Activated naive CD8-positive, alpha-beta T cell treated with anti-CD3 and anti-CD28 coated beads for 36 hours (primary cell): Measurements from ENCODE around the gene TRIM54. TPM values are rescaled to one million over a fixed set of nuclear protein-coding genes. Genes with fewer than 3 reads are reported as not detected.
A peak's percentile ranks its signal among the peaks of the same experiment; 100 is the strongest.
"Not testable (repeated sequence)": the region's sequence is repeated elsewhere in the genome, so short reads cannot be mapped to it uniquely, and the experiment has no call there.

Source experiments
- DNase-seq: peaks from one replicate; pipeline ENCODE4 v3.0.0; 2021
- H3K27ac Mint-ChIP-seq: one replicate; pipeline ENCODE4 v1.8.0; 2022; ENCODE audit warnings: mild to moderate bottlenecking, moderate library complexity, mixed read lengths
- H3K27me3 Mint-ChIP-seq: one replicate; pipeline ENCODE4 v1.8.0; 2022; ENCODE audit warnings: mild to moderate bottlenecking, mixed read lengths
- H3K36me3 Mint-ChIP-seq: one replicate; pipeline ENCODE4 v1.8.0; 2021; ENCODE audit warnings: mild to moderate bottlenecking, mixed read lengths
- H3K4me1 Mint-ChIP-seq: one replicate; pipeline ENCODE4 v1.8.0; 2021; ENCODE audit warnings: mixed read lengths
- H3K4me3 Mint-ChIP-seq: one replicate; pipeline ENCODE4 v1.8.0; 2022; ENCODE audit warnings: mild to moderate bottlenecking, moderate library complexity, mixed read lengths
- H3K9me3 Mint-ChIP-seq: one replicate; pipeline ENCODE4 v1.8.0; 2022; ENCODE audit warnings: mixed read lengths
- total RNA-seq, 2 experiments: library from RNA; stranded (reverse); gene quantifications; one replicate each; pipeline ENCODE4 v1.2.3, GENCODE V29; 2021

The TRIM54 gene
- total RNA-seq, 2 experiments from 2014 or later, result 0.24 to 0.33 TPM

- Mint-ChIP-seq H3K27me3 (peaks cover 13% of the 10 kb centered on the region), H3K4me1 (no peaks in the 10 kb centered on the region), H3K4me3 (no peak overlapping the region), H3K9me3 (no peaks in the 10 kb centered on the region), H3K36me3 (no peaks in the 10 kb centered on the region), H3K27ac (no peak overlapping the region)
- no peak for DNase-seq
These were observed 6.4 kb downstream of the TRIM54 start for GRCh38 chr2:27288610-27289009.

DNA sequence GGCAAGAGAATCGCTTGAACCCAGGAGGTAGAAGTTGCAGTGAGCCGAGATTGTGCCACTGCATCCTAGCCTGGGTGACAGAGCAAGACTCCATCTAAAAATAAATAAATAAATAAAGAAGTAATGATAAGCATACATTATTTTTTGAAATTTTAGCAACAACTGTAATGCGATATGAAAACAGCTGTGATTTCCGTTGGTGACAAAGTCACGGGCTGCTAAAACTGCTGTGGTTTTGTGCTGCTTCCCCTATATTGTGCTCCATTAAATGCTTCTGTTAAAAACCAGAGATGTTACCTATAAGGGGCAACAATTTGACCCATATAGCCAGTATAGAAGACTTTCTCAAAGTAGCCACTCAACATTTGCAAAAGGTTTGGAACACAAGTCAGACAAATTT is 8.3 kb downstream of the TRIM54 start:
- no peaks in the 10 kb centered on the region for H3K36me3 Mint-ChIP-seq
- H3K4me1 Mint-ChIP-seq, result no peaks in the 10 kb centered on the region
- DNase-seq, result no peak
- no peak overlapping the region for H3K4me3 Mint-ChIP-seq
- H3K27ac Mint-ChIP-seq, result no peak overlapping the region
- peaks cover 13% of the 10 kb centered on the region for H3K27me3 Mint-ChIP-seq
- no peaks in the 10 kb centered on the region for H3K9me3 Mint-ChIP-seq

DNA sequence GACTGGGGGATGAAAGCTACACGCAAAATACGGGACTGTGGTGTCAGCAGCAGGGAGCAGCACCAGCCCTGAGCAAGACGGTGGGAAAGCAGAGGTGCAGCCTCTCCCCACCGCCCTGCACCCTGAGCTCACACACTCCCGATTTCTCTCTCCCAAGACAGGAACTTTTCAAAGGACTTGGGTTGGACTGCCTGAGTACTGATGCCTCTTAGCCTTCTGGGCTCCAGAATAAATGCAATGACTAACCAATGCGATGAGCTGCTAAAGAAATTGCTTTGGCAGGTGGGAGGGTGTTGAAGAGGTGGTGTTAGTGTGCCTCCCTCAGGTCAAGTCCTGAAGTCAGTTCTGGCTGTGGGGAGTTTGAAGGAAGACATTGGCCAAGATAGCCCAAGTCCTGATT is 9.6 kb downstream of the TRIM54 start:
- Mint-ChIP-seq H3K4me3 (no peak overlapping the region), H3K27ac (no peak overlapping the region), H3K36me3 (no peaks in the 10 kb centered on the region), H3K27me3 (peaks cover 13% of the 10 kb centered on the region), H3K4me1 (no peaks in the 10 kb centered on the region), H3K9me3 (no peaks in the 10 kb centered on the region)
- DNase-seq, result no peak

DNA sequence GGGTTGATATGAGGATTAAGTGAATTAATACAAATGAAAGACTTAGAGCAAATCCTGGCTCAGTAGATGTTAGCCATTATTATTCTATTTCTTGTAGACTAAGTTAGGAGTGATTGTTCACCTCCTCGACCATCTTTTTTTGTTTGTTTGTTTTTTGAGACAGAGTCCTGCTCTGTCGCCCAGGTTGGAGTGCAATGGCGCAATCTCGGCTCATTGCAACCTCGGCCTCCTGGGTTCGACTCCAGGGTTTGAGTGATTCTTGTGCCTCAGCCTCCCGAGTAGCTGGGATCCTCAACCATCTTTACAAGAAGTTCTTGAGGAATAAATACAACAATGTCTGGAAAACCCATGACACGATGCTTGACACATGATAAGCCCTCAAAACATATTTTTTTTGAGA is 12.7 kb downstream of the TRIM54 start:
- H3K9me3 Mint-ChIP-seq, result no peaks in the 10 kb centered on the region
- H3K4me1 Mint-ChIP-seq, result no peaks in the 10 kb centered on the region
- H3K4me3 Mint-ChIP-seq, result no peak overlapping the region
- no peak overlapping the region for H3K27ac Mint-ChIP-seq
- peaks cover 13% of the 10 kb centered on the region for H3K27me3 Mint-ChIP-seq
- DNase-seq, result no peak
- H3K36me3 Mint-ChIP-seq, result no peaks in the 10 kb centered on the region

- Mint-ChIP-seq H3K4me1 (no peaks in the 10 kb centered on the region), H3K27ac (no peak overlapping the region), H3K36me3 (no peaks in the 10 kb centered on the region), H3K4me3 (no peak overlapping the region), H3K27me3 (peaks cover 13% of the 10 kb centered on the region), H3K9me3 (no peaks in the 10 kb centered on the region)
- DNase-seq, result no peak
These were observed 14.3 kb downstream of the TRIM54 start for GRCh38 chr2:27296481-27296880.

DNA sequence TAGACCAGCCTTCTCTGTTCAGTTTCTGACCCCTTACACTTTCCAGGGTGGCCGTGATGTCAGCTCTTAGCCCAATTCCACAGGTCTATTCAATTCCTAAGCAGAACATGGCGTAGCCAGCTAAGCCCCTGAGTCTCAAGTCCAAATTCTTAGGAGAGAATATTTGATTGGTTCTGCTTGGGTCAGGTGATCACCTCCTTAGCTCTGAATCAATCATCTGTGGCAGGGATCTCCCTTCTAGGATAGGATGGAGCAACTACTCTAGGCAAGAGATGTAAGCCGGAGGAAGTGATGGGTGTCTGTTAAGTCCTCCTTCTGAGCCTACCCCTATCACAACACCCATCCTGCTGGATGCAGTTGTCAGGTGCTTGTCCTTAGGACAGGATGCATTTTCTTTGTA is 15.0 kb downstream of the TRIM54 start:
- no peak for DNase-seq
- H3K27ac Mint-ChIP-seq, result no peak overlapping the region
- H3K4me3 Mint-ChIP-seq, result no peak overlapping the region
- no peaks in the 10 kb centered on the region for H3K9me3 Mint-ChIP-seq
- H3K4me1 Mint-ChIP-seq, result no peaks in the 10 kb centered on the region
- no peaks in the 10 kb centered on the region for H3K36me3 Mint-ChIP-seq
- peaks cover 13% of the 10 kb centered on the region for H3K27me3 Mint-ChIP-seq

- H3K36me3 Mint-ChIP-seq, result no peaks in the 10 kb centered on the region
- no peak overlapping the region for H3K4me3 Mint-ChIP-seq
- H3K27ac Mint-ChIP-seq, result no peak overlapping the region
- peaks cover 3% of the 10 kb centered on the region for H3K27me3 Mint-ChIP-seq
- DNase-seq, result no peak
- H3K4me1 Mint-ChIP-seq, result peaks cover 6% of the 10 kb centered on the region
- H3K9me3 Mint-ChIP-seq, result no peaks in the 10 kb centered on the region
These were observed 16.3 kb downstream of the TRIM54 start for GRCh38 chr2:27298391-27299080.

GRCh38 chr2:27300606-27301005 is 18.4 kb downstream of the TRIM54 start:
- not testable (repeated sequence) for H3K9me3 Mint-ChIP-seq, H3K36me3 Mint-ChIP-seq, DNase-seq, H3K4me1 Mint-ChIP-seq, H3K4me3 Mint-ChIP-seq, H3K27ac Mint-ChIP-seq
- H3K27me3 Mint-ChIP-seq, result peaks cover 16% of the 10 kb centered on the region

- Mint-ChIP-seq H3K4me3 (peak overlapping the region; percentile 67), H3K4me1 (peaks cover 10% of the 10 kb centered on the region), H3K27ac (no peak overlapping the region), H3K36me3 (no peaks in the 10 kb centered on the region), H3K27me3 (peaks cover 22% of the 10 kb centered on the region), H3K9me3 (no peaks in the 10 kb centered on the region)
- DNase-seq, result peak; percentile 36
These were observed 21.1 kb downstream of the TRIM54 start for GRCh38 chr2:27303093-27304025.

DNA sequence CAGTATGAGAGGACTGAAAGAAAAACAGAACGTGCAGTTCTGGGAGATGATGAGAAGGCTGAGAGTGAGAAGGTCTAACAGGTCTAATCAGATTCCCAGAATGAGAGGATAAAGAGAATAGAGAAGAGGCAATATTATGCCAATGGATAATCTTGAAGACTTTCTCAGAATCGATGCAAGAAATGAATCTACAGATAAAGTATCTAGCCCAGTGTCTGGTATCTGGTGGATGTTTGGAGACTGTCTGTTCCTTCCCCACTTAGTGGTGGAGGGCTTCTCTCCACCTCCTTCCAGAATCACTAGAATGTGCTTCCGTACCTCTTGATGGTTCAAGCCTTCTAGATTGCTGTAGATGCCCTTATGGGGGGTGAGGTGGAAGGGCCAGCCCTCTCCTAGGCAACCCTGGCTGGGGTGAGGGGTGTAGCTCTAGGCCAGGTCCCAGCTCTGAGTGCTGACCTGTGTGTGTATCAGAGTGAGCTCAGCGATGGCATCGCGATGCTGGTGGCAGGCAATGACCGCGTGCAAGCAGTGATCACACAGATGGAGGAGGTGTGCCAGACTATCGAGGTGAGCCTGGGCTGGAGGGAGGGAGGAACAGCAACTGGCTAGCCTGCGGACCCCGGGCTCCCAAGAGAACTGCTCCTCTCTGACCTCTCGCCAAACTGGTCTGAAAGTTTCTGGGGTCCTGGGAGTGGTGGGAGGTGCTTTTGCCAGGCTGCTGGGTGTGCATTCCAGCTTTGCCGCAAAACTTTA is 22.4 kb downstream of the TRIM54 start:
- Mint-ChIP-seq H3K27ac (no peak overlapping the region), H3K9me3 (no peaks in the 10 kb centered on the region), H3K36me3 (peaks cover 10% of the 10 kb centered on the region)

GRCh38 chr2:27305516-27305915 is 23.3 kb downstream of the TRIM54 start:
- Mint-ChIP-seq H3K27ac (no peak overlapping the region), H3K4me1 (peaks cover 10% of the 10 kb centered on the region), H3K9me3 (no peaks in the 10 kb centered on the region), H3K27me3 (peaks cover 22% of the 10 kb centered on the region), H3K36me3 (peaks cover 12% of the 10 kb centered on the region), H3K4me3 (no peak overlapping the region)
- DNase-seq, result no peak

More for the DNA sequence above, 22.4 kb downstream of the TRIM54 start:
- Mint-ChIP-seq H3K27me3 (peaks cover 22% of the 10 kb centered on the region), H3K4me1 (peaks cover 10% of the 10 kb centered on the region), H3K4me3 (no peak overlapping the region)
- DNase-seq, result no peak

GRCh38 chr2:27306136-27306535 is 23.9 kb downstream of the TRIM54 start:
- no peak overlapping the region for H3K27ac Mint-ChIP-seq
- H3K4me3 Mint-ChIP-seq, result peak overlapping the region; percentile 48
- H3K9me3 Mint-ChIP-seq, result no peaks in the 10 kb centered on the region
- H3K4me1 Mint-ChIP-seq, result peaks cover 10% of the 10 kb centered on the region
- no peak for DNase-seq
- peaks cover 14% of the 10 kb centered on the region for H3K36me3 Mint-ChIP-seq
- H3K27me3 Mint-ChIP-seq, result peaks cover 22% of the 10 kb centered on the region

DNA sequence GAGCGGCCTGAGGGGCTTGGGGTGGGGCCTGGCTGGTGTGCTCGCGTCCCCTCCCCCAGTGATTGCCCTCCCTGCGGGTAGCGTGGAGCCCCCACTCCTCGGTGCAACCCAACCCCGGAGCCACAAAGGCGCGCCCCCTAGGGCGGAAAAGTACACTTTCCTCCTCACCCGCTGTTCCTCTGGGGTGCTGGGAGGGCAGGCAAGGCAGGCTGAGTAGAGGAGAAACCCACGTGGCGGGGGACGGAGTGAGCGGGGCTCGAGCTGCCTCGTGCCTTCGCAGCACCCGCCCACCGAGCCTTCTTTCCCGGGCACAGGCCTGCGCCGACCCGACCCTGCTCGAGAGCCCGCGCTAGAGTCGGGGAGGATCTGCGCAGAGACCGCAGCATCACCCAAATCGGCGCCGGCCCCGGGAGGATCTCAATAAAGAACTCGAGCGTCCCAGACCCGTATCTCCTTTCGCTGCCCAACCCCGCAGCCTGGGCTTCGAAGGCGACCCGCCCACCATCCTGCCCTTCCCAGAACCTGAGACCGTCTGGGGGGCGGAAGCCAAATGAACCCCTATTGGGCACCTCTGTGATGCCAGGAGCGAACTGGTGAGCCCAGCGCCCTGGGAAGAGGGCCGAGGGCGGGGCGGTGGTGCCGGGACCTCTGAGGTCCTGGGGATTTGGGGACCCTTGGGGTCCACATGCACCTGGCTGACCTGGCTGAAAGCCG is 24.5 kb downstream of the TRIM54 start:
- peaks cover 22% of the 10 kb centered on the region for H3K27me3 Mint-ChIP-seq
- peaks cover 18% of the 10 kb centered on the region for H3K36me3 Mint-ChIP-seq
- peaks cover 10% of the 10 kb centered on the region for H3K4me1 Mint-ChIP-seq
- no peak overlapping the region for H3K27ac Mint-ChIP-seq
- DNase-seq, result peak; percentile 56
- peak overlapping the region; percentile 48 for H3K4me3 Mint-ChIP-seq
- H3K9me3 Mint-ChIP-seq, result no peaks in the 10 kb centered on the region

DNA sequence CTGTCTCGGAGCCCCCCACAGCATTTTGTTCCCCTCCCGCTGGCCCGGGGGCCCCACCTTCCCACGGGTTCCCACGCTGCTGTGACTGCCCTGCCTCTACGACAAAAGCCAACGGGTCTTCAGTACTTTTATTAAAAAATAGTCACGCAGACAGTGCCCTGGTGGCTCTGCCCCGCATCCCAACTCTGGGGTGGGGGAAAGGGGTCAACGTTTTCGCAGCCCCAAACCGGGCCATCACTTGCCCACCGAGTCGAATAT is 25.0 kb downstream of the TRIM54 start:
- peak overlapping the region; percentile 34 for H3K4me3 Mint-ChIP-seq
- H3K36me3 Mint-ChIP-seq, result peaks cover 18% of the 10 kb centered on the region
- H3K4me1 Mint-ChIP-seq, result peaks cover 10% of the 10 kb centered on the region
- no peaks in the 10 kb centered on the region for H3K9me3 Mint-ChIP-seq
- no peak for DNase-seq
- peaks cover 22% of the 10 kb centered on the region for H3K27me3 Mint-ChIP-seq
- H3K27ac Mint-ChIP-seq, result no peak overlapping the region
